Inferior parietal cortex (tissue), 1 donor: ENCODE measurements around the gene TLCD3B.

Source experiments
- DNase-seq: peaks from one replicate; pipeline ENCODE4 v3.0.0-alpha.2; 2016; ENCODE audit errors: extremely low spot score

Gene TLCD3B

GRCh38 chr16:30030841-30031413, at the start of gene TLCD3B:
Gene TLCD3B, minus strand, starts transcription at chr16:30031271. Its CDS starts 744 bp downstream, at chr16:30030527.
- no peak for DNase-seq

- DNase-seq: no peak
Measured at GRCh38 chr16:30079480-30079879, 48.4 kb upstream of the TLCD3B start.

- DNase-seq: no peak
Measured at GRCh38 chr16:30078744-30079143, 47.7 kb upstream of the TLCD3B start.

- no peak for DNase-seq
Measured at GRCh38 chr16:30077656-30078055, 46.6 kb upstream of the TLCD3B start.

- DNase-seq: no peak
Measured at GRCh38 chr16:30076276-30076791, 45.3 kb upstream of the TLCD3B start.

- DNase-seq: peak; percentile 89
Measured at GRCh38 chr16:30075503-30076275, 44.6 kb upstream of the TLCD3B start, which contains the start of gene PPP4C. Gene PPP4C, plus strand, starts transcription at chr16:30075994. Its CDS starts 384 bp downstream, at chr16:30076378.

- no peak for DNase-seq
Measured at GRCh38 chr16:30070490-30070889, 39.4 kb upstream of the TLCD3B start.

GRCh38 chr16:30069611-30070462, 38.8 kb upstream of the TLCD3B start:
- no peak for DNase-seq

GRCh38 chr16:30068750-30069610, 37.9 kb upstream of the TLCD3B start:
- no peak for DNase-seq

GRCh38 chr16:30068333-30068732, 37.3 kb upstream of the TLCD3B start:
- no peak for DNase-seq

GRCh38 chr16:30067584-30067916, 36.5 kb upstream of the TLCD3B start:
- no peak for DNase-seq

- DNase-seq: no peak
Measured at GRCh38 chr16:30066761-30067583, 35.9 kb upstream of the TLCD3B start.

GRCh38 chr16:30065943-30066760, 35.1 kb upstream of the TLCD3B start:
- no peak for DNase-seq

GRCh38 chr16:30065102-30065942, 34.3 kb upstream of the TLCD3B start, which contains the start of gene ALDOA:
Gene ALDOA, plus strand, starts transcription at chr16:30065760. Its CDS starts 1,138 bp downstream, at chr16:30066898.
- DNase-seq: peak; percentile 96

GRCh38 chr16:30064729-30065101, 33.6 kb upstream of the TLCD3B start:
- DNase-seq: no peak

GRCh38 chr16:30063893-30064728, 33.0 kb upstream of the TLCD3B start:
- peak; percentile 75 for DNase-seq

GRCh38 chr16:30063278-30063892, 32.3 kb upstream of the TLCD3B start:
- DNase-seq: no peak
